HUDEP-2 (cell line): ENCODE data around the gene AOX1.
"Not testable (repeated sequence)": the region's sequence is repeated elsewhere in the genome, so short reads cannot be mapped to it uniquely, and the experiment has no call there.

Source experiments
- DNase-seq, 76 experiments: peaks; one replicate each; lab custom pipeline; 2025; ENCODE audit not compliant: unreplicated experiment in 76 of 76; lab: John Stamatoyannopoulos, UW

The AOX1 gene

DNA sequence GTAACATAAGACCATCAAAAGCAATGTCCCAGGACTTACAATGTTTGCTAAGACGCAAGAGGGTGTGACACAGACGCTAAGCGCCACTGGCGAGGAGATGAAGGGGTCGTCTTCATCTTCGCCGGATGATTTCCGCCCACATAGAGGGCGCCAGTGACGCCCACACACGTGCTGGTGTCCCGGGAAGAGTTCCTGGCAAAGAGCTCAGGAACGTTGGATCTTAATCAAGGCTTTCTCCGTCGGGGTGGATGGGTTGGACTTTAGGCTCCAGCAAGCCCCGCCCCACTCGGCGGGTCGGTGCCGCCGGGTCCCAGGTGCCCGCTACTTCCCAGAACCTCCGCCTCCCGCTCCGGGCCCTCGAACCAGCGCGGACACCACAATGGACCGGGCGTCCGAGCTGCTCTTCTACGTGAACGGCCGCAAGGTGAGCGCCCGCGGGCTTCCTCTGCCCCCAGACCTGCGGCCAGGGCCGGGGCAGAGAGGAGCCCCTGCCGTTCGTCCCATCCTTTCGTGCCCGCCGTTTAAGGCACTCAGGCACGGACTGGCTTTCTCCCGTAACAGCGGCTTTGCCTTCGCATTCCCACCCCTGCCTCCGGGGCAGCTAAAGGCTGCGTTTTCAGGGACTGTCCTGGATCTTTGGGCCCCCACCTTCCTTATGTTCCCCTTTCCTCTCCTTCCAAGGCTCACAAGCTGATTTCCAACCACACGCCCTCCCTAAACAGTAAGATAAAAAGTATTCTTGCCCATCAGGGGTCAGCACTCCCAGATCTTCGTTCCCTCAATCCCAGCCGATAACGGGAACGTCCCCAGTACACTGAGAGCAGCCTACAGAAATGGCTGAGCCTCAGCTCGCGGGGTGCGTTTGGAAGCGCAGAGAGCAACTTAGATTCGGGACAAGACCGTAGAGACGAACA lies at the start of gene AOX1:
Gene AOX1, plus strand, starts transcription at position 285 of the 914 bp plus-strand sequence. Its CDS starts 95 bp downstream, at position 380.
- DNase-seq: peak in 8 of 76 experiments; percentile 2 to 22 (median 7)

DNA sequence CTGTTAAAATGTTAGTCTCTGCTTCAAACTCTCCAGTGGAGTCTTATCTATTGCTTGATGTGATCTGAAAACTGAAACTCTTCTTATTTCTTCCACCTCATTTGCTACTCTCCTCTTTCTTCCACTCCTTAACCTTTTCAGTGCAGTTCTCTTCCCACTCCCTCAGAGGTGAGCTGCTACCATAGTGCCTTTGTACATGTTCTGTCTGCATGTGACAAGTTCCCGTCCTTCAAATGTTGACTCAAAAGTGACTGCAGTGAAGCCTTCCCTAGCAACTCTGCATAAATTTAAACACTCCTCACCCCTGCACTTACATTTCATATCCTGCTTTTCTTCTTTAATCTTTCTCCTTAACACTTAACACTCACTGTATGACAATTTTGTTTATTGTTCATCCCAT lies 47.7 kb upstream of the AOX1 start:
- DNase-seq: no peak

DNA sequence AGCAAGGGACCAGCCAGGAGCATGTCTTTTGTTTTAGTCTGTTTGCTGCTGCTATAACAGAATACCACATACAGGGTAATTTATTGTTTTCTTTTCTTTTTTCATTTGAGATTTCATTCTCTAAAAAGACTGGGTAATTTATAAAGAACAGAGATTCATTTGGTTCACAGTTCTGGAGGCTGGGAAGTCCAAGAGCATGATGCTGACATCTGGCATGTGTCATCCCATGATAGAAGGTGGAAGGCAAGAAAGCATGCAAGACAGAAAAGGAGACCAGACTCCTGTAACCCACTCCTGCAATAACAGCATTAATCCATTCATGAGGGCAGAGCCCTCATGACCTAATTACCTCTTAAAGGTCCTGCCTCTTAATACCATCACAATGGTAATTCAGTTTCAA lies 45.0 kb upstream of the AOX1 start:
- no peak for DNase-seq

DNA sequence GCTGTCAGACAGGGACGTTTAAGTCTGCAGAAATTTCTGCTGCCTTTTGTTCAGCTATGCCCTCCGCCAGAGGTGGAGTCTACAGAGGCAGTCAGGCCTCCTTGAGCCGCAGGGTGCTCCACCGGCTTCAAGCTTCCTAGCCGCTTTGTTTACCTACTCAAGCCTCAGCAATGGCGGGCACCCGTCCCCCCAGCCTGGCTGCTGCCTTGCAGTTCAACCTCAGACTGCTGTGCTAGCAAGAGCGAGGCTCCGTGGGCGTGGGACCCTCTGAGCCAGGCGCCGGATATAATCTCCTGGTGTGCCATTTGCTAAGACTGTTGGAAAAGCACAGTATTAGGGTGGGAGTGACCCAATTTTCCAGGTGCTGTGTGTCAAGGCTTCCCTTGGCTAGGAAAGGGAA lies 19.2 kb upstream of the AOX1 start:
- not testable (repeated sequence) for DNase-seq

DNA sequence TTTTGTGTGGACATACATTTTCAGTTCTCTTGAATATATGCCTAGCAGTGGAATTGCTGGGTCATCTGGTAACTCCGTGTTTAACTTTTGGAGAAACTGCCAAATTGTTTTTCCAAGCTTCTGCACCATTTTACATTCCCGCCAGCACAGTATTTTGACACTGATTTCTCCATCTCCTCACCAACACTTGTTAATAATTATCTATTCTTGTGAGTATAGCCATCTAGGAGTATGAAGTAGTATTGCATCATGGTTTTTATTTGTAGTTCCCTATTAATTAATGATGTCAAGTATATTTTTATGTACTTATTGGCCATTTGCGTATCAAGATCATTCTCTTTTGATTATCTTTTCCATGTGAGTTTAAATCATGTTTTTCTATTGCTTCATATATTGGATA lies 17.9 kb upstream of the AOX1 start:
- no peak for DNase-seq

DNA sequence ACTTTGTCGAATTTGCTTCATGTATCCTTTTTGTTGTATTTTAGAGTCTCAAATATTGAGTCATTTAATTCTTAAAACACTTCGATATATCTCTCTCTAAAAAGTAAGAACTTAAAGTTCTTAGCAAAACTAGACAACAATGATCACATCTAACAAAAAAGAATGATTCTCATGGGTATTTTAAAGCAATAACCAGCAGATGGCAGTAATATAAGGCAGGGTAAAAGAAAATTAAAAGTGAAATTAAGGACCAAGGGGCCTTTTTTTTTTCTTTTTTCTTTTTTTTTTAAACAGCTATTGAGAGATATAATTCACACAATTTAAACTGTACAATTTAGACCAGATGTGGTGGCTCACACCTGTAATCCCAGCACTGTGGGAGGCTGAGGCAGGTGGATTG lies 9.9 kb upstream of the AOX1 start:
- peak in 1 of 76 experiments; percentile 6 for DNase-seq

DNA sequence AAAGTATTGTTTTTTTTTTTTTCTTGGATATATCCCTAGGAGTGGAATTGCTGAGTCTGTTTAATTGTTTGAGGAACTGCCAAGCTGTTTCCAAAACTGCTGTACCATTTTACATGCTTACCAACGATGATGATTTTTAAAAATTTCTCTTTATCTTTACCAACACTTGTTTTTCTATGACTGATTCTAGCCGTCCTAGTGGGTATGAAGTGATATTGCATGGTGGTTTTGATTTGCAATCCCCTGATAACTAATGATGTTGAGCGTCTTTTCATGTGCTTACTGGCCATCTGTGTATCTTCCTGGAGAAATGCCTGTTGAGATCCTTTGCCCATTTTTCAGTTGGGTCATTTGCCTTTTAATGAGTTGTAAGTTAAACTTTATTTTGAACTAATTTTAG lies 8.8 kb upstream of the AOX1 start:
- peak in 1 of 76 experiments; percentile 1 for DNase-seq

DNA sequence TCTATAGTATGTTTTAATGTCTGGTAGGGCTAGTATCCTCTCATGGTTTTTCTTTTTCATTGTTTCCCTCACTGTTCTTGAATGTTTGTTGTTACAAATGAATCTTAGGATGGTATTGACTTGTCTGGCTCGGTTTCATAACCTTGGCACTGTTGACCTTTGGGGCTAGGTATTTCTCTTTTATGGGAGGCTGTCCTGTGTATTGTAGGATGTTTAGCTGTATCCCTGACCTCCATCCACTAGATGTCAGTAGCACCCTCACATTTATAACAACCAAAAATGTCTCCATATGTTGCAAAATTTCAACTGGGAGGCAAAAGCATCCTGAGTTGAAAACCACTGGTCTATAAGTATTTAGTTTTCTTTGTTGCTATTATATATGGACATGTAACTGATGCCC lies 7.0 kb upstream of the AOX1 start:
- no peak for DNase-seq

DNA sequence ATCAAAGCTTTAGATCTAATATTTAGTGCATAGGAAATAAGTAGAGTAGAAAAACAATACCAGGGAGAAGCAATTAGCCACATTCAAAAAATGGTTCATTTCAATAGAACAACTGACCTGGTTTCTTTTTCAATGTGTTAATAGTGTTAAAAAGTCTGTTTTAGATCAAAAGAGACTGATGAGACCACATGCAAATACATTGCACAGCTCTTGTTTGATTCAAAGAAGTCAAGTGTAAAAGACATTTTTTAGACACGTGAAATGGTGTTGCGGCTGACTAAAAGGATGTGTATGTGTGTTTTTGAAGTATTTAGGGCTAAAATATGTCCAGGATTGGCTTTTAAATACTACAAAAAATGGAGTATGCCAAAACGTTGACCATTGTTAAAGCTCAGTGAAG lies 1.2 kb upstream of the AOX1 start:
- DNase-seq: no peak

DNA sequence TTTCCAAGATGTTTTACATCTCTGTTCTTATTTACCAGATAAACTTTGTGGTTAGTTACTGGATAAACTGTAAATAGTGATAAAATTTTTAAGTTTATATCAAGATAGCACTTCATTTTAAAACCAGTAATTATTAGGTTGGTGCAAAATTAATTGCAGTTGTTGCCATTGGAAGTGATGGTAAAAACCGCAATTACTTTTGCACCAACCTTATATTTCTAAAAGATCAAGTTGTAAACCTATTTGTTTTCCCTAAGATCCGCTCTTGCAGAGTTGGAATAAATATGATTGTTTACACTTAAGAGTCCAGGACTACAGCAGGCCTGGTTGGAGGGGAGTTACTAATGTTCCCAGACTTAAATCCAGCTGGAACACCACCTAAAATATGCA lies 479 bp upstream of the AOX1 start:
- no peak for DNase-seq

DNA sequence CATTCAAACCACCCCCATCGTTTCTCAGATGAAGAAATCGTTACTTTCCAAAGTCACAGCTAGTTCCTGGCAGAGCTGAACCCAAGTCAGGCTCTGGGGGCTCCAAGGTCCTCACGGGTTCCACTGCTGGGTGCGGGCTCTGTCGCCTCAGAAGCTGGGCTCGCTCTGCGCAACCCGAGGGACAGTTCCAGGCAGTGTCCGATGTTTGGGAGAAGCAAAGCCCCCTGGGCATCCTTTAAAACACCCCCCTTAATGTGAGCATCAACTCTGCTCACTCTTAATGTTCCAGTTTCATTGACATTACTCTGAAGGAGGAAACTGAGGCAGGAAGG lies 796 bp downstream of the AOX1 start:
- no peak for DNase-seq

DNA sequence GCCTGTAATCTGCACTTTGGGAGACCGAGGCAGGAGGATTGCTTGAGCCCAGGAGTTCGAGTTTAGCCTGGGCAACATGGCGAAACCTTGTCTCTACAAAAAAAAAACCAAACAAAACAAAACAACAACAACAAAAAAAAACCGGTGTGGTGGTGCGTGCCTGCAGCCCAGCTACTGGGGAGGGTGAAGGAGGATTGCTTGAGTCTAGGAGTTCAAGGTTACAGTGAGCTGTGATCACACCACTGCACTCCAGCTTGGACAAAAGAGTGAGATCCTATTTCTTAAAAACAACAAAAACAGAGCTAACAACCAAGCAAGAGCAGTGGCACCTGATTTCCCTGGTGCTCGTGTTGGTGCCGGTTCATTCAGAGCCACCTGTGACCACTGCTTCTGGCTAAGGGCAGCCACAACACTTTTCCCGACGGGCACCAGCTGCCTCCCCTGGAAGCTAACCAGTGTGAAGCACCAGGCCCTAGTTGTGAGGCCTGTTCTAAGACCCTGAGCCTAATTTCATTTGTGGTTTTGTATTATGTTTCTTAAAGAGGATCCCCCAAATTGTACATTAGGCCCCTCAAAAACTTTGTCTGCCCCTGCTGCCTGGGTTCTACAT lies 1.3 kb downstream of the AOX1 start:
- no peak for DNase-seq

DNA sequence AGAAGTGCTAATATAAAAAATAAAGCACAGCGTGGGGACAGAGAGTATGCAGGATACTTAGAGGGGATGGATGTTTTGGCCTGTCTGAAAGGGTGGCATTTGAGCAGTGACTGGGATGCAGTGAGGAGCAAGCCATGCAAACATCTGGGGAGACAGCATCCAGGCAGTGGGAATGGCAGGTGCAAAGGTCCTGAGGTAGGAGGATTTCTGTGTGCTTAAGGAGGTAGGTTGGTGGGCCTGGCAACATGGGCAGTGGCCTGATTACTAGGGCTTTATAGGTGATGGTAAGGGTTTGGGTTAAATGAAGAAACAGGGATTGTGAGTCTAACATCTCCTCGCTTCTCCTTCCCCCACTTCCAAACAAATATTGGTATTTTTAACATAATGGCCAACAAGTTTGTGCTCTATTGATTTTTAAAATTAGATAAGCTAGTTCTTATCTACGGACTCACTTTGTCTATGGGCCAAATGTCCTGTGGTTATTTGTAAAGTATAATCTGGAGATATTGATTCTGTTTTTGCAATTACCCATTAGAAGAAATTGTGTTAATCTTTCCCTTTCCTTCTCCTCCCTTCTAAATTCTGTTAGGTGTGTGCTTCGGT lies 2.4 kb downstream of the AOX1 start:
- no peak for DNase-seq

DNA sequence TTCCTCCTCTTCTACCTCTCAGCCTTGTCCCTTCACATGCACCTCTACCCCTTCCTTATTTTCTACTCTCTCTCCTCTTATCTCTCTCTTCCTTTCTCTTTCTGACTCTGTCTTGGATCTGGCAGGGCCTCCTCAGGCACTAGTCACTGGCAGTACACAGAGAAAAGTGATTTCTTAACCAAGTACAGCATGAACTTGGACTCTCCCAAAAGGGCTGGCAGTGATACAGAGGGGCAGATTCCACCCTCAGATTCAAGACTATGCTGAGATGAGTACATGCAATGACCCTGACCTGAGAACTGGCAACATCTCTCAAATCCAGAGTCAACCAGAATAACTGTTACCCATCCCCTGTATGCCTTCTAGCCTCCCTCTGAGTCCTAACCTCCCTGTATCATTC lies 4.3 kb downstream of the AOX1 start:
- DNase-seq: no peak

DNA sequence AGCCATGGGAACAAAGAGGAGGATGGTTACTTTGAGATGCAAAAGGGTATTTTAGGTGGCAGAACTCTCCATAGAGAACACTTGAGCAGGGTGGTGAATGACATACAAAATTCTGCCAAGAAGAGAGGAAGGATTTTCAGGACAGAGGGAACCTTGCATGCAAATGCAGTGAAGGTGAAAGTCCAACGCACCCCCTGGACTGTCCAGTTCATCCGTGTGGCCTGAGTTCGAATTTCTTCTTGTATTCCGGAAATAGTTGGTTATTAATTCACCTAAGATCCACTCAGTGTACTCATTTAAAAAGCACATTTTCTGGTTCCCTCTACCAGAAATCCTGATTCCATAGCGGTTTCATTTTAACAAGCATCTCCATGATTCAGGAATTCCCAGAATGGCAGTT lies 5.5 kb downstream of the AOX1 start:
- no peak for DNase-seq

DNA sequence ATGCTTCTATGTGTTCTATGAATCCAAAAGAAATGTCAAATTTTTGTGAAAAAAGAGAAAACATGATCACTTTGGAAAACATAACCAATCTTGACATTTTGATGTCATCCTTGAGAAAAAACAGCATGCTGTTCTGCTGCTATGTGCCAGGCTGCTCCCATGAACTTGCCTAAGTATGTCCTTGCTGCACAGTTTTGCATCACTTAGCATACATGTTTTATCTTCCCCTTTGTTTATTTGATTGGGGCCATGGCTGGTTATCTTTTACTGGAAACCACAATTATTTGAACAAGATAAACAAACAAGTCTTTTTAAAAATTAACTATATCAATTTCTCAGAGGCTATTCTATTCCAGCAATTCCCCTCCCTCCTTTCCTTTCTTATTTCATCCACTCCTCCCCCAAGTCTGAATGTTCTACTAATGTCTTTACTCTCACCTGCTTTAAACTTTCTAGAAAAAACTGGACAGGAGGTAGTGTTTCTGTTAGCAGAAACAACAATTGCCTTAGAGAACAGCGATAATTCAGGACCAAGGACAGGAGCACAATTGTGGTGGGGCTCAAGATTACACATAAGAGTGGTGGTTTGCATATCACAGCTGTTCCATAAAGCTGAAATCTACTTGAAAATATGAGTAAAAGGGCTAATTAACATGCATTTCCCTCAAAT lies 6.7 kb downstream of the AOX1 start:
- peak in 1 of 76 experiments; percentile 6 for DNase-seq

DNA sequence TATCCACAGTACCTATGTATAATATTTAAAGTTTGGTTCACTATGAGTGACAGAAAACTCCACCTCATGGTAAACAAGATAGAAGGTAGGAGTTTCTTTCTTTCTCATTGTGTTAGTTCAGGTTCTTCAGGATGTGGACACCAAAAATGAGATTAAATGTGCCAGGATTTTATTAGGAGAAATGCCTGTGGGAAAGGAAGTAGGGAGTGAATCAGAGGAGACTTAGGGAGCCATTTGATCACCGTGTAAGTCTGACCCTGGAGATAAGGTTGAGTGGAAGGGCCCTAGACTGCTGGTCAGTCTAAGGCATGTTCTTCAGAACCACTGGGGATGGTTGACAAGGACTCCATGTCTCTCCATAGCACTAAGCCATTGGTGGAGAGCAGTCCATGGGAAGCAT lies 8.1 kb downstream of the AOX1 start:
- no peak for DNase-seq

DNA sequence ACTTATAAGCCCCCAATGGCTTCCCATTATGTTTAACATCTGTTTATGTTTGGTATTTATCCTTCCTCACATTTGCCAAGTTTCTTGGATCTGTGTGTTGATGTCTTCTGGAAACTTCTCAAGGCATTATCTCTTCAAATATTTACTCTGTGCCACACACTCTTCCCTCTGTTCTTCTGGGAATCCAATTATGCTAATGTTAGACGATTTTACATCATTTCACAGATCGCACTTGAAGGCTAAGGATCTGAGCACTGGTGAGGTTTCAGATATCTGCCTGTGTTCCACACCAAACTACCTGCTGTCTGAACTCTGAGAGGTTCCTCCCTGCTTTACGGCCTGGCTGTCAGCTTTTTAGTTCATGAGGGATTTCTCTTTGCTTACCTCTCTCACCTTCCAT lies 10.1 kb downstream of the AOX1 start:
- DNase-seq: no peak

DNA sequence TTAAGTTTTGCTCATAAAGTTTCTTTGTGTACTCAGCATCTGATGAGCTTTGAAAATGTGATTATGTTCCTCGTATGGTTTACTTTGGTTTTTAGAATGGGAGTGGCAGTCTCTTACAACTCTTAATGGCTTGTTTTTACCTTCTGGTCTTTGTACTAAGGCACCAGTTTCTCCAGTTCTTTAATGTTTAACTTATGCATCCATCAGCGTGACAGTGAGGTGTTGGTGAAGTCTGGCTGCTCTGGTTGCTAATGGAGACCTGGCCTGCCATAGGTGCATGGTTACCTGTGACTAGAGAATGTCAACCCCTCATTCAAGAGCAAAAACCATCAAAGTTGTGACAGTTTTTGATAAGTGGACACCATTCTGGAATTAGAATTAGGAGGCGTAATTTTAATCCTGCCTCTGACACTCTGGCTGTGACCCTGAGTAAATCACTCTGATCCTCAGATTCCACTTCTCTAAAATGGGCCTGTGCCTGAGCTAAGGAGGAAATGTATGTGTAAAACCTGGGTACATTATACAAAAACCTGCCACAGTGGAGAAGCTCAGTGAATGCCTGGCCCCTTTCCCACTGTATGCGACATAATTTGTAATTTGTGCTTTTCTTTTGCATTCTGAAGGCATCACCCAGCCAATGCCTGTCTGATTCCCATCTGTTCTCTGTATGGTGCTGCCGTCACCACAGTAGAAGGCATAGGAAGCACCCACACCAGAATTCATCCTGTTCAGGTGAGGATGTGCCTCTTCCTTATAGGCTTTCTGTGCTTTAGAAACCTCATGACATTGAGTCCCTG lies 11.2 kb downstream of the AOX1 start:
- no peak for DNase-seq

DNA sequence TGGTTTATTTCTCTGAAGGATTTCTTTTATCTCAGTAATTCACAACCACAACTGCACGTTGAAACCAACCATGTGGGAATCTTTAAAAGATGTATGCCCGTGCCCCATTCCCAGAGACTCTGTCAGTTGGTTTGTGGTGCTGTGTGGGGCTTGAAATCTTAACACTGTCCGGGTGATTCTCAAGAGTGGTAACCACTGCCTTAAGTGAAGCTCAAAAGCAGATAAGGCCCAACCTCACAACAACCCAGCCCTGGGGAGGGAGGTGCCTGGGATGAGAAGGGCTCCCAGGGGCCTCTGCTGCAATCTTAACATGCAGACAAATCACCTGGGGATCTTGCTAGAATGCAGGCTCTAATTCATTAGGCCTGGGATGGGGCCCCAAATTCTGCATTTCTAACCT lies 13.4 kb downstream of the AOX1 start:
- DNase-seq: no peak
